Renal cortex interstitium (tissue), 11 donors: ENCODE measurements around the gene RRP7A. TPM values are rescaled to one million over a fixed set of nuclear protein-coding genes. Genes with fewer than 3 reads are reported as not detected.

Experiments used
- DNase-seq, 11 donors: peaks; one replicate each; pipeline ENCODE4 v3.0.0-alpha.2; 2013; ENCODE audit warnings: low read depth in 9 of 11, low spot score in 4 of 11; ENCODE audit errors: extremely low read depth in 1 of 11
- polyA plus RNA-seq, 3 donors: library from polyadenylated mRNA; unstranded; fragments of 120-200 nt; gene quantifications; one replicate each; pipeline ENCODE4 v1.2.1, GENCODE V29; 2013; ENCODE audit not compliant: insufficient read length in 3 of 3

Gene RRP7A
- polyA plus RNA-seq, 3 donors = 28.0 to 31.4 (median 29.3) TPM

- DNase-seq = no peak
These were observed 48.2 kb downstream of the RRP7A start for GRCh38 chr22:42471441-42471840.

- DNase-seq = no peak
These were observed 49.1 kb downstream of the RRP7A start for GRCh38 chr22:42470366-42471082.

GRCh38 chr22:42468841-42469240 lies 50.8 kb downstream of the RRP7A start:
- no peak for DNase-seq

GRCh38 chr22:42462016-42462415 lies 57.6 kb downstream of the RRP7A start:
- DNase-seq = no peak

- DNase-seq = no peak
These were observed 58.1 kb downstream of the RRP7A start for GRCh38 chr22:42461511-42461910.

Other genes with a start within 250 kb of the RRP7A start
- gene TCF20, start 249.1 kb downstream of the RRP7A start, polyA plus RNA-seq = 10 to 100 TPM; 26.6 to 30.6 (median 28.7) TPM
- gene NFAM1, start 87.4 kb downstream of the RRP7A start, polyA plus RNA-seq = 1 to 10 TPM in 2 of 3 donors, under 1 TPM in 1; 0.65 to 1.6 (median 1.1) TPM
- 1 to 10 TPM; 6.0 to 9.8 (median 6.6) TPM for gene SERHL2, start 34.2 kb upstream of the RRP7A start, polyA plus RNA-seq
- 100 to 1,000 TPM; 101 to 118 (median 115) TPM for gene POLDIP3, start 95.1 kb upstream of the RRP7A start, polyA plus RNA-seq
- under 1 TPM in 1 of 3 donors, not detected in 2; 0.34 TPM for gene ATP5MGL, start 120.8 kb upstream of the RRP7A start, polyA plus RNA-seq
- 100 to 1,000 TPM; 138 to 162 (median 144) TPM for gene CYB5R3, start 129.6 kb upstream of the RRP7A start, polyA plus RNA-seq
- 10 to 100 TPM; 15.2 to 22.2 (median 20.1) TPM for gene A4GALT, start 201.1 kb upstream of the RRP7A start, polyA plus RNA-seq